ENCODE measurements around the gene DHRS12.

DNA sequence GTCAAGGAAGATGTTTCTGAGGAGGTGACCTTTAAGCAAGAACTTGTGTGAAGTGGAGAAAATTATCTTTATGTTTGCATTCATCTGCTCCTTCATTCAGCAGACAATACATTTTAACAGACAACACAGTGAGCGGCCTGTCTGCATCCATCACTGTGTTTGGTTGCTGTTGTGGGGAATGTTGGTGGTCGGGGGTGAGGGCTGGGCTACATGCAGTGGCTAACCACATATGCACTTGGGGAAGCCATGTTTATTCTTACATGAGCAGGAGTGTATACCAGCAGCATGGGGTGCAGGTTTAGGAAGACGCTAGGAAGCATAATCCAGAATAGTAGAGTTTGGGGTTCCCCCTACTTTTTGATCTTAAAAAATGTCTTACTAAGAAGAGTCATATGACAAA, 66.4 kb downstream of the DHRS12 start:
- TF ChIP-seq, protein P1, sequence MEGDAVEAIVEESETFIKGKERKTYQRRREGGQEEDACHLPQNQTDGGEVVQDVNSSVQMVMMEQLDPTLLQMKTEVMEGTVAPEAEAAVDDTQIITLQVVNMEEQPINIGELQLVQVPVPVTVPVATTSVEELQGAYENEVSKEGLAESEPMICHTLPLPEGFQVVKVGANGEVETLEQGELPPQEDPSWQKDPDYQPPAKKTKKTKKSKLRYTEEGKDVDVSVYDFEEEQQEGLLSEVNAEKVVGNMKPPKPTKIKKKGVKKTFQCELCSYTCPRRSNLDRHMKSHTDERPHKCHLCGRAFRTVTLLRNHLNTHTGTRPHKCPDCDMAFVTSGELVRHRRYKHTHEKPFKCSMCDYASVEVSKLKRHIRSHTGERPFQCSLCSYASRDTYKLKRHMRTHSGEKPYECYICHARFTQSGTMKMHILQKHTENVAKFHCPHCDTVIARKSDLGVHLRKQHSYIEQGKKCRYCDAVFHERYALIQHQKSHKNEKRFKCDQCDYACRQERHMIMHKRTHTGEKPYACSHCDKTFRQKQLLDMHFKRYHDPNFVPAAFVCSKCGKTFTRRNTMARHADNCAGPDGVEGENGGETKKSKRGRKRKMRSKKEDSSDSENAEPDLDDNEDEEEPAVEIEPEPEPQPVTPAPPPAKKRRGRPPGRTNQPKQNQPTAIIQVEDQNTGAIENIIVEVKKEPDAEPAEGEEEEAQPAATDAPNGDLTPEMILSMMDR (IDR thresholded peaks at IDR 0.05), result no peak
- TF ChIP-seq POLR2A (IDR thresholded peaks at IDR 0.05), result no peak
